GM12878 (cell line): ENCODE measurements around the gene TEF. TPM values are rescaled to one million over a fixed set of nuclear protein-coding genes. Genes with fewer than 3 reads are reported as not detected.

Experiments
- ATAC-seq: fragments of 200-7000 bp; cut with Tn5 transposase; 3 replicates; pipeline ENCODE4 v1.9.1; 2020; ENCODE audit warnings: mild to moderate bottlenecking, moderate library complexity
- BruUV-seq: library from RNA; stranded (reverse); fragments of 400-500 nt; replicated peaks from 2 replicates; lab custom pipeline; 2021; lab: Mats Ljungman, UMichigan
- CTCF ChIA-PET: fragments of 300-600 bp; sonication (Branson Sonifier 250); formaldehyde crosslinking; extraction: SDS; loops from one replicate; lab custom pipeline; 2021; ENCODE audit warnings: inconsistent platforms; lab: Yijun Ruan, JAX
- POLR2A ChIA-PET: fragments of 350-600 bp; formaldehyde crosslinking; extraction: SDS; loops from one replicate; lab custom pipeline; 2021; ENCODE audit warnings: inconsistent platforms; lab: Charles Lee
- RAD21 ChIA-PET: fragments of 300-600 bp; sonication (Branson Sonifier 250); formaldehyde crosslinking; loops from one replicate; lab custom pipeline; 2023; ENCODE audit warnings: antibody characterized with exemption; ENCODE audit not compliant: unreplicated experiment; lab: Charles Lee
- SMC1A ChIA-PET: fragments of 300-600 bp; sonication (Branson Sonifier 250); formaldehyde crosslinking; loops from one replicate; lab custom pipeline; 2023; ENCODE audit not compliant: unreplicated experiment, uncharacterized antibody; lab: Charles Lee
- DNase-seq: peaks from one replicate; pipeline ENCODE4 v3.0.0-alpha.2; 2011; ENCODE audit warnings: low read depth, low spot score
- FAIRE-seq: peaks from 3 replicates; lab custom pipeline; 2011; peaks lifted over from hg19 to GRCh38; lab: Jason Lieb, UNC
- H2AFZ ChIP-seq: 2 replicates; pipeline ENCODE4 v1.6.0; 2011; ENCODE audit warnings: low read depth, low read length, control low read depth; ENCODE audit not compliant: control insufficient read depth
- H3K27ac ChIP-seq: 2 replicates; pipeline ENCODE4 v1.5.1; 2011; ENCODE audit warnings: control low read depth; ENCODE audit not compliant: control insufficient read depth, insufficient read depth
- H3K27me3 ChIP-seq, 2 experiments: replicated peaks in 1 of 2; 2 replicates each; pipeline versions ENCODE4 v1.6.0 to v1.6.1; 2011; ENCODE audit warnings: low read length in 1 of 2; ENCODE audit not compliant: control insufficient read depth in 2 of 2, insufficient read depth in 2 of 2
- H3K36me3 ChIP-seq, 2 experiments: 2 replicates each; pipeline ENCODE4 v1.5.1; 2011; ENCODE audit warnings: low read length in 1 of 2; ENCODE audit not compliant: control insufficient read depth in 2 of 2, insufficient read depth in 2 of 2
- H3K4me1 ChIP-seq: 2 replicates; pipeline ENCODE4 v1.6.1; 2011; ENCODE audit warnings: mild to moderate bottlenecking, low read length, moderate library complexity, mixed read lengths; ENCODE audit not compliant: control insufficient read depth, insufficient read depth
- H3K4me2 ChIP-seq: 2 replicates; pipeline ENCODE4 v1.6.0; 2011; ENCODE audit warnings: control low read depth; ENCODE audit not compliant: control insufficient read depth, insufficient read depth
- H3K4me3 ChIP-seq: fragments of 200-600 bp; sonication (generic); 2 replicates; pipeline ENCODE4 v1.5.1; 2016
- H3K79me2 ChIP-seq: 2 replicates; pipeline ENCODE4 v1.6.0; 2011; ENCODE audit warnings: low read length; ENCODE audit not compliant: control insufficient read depth, insufficient read depth
- H3K9ac ChIP-seq: 2 replicates; pipeline ENCODE4 v1.8.0; 2011; ENCODE audit warnings: low read length, control low read depth, mixed read lengths; ENCODE audit not compliant: control insufficient read depth, insufficient read depth
- H3K9me3 ChIP-seq: replicated peaks from 3 replicates; pipeline ENCODE4 v1.5.1; 2011; ENCODE audit warnings: mild to moderate bottlenecking, low read length; ENCODE audit not compliant: control insufficient read depth, insufficient read depth
- H4K20me1 ChIP-seq: 2 replicates; pipeline ENCODE4 v1.6.0; 2011; ENCODE audit not compliant: control insufficient read depth, insufficient read depth
- BRCA1 ChIP-seq: IDR thresholded peaks from 2 replicates; pipeline ENCODE4 v1.6.1; 2011; ENCODE audit warnings: low read depth, low read length, improper control_type of control experiment
- CBFB ChIP-seq: IDR thresholded peaks from 2 replicates; pipeline ENCODE4 v1.6.1; 2016; ENCODE audit warnings: antibody characterized with exemption, low read depth
- CREM ChIP-seq: IDR thresholded peaks from 2 replicates; pipeline ENCODE4 v1.6.1; 2014; ENCODE audit warnings: antibody characterized with exemption, low read depth
- ETV6 ChIP-seq, 2 experiments: fragments of 450-650 bp in 1 of 2; IDR thresholded peaks in 1 of 2; conservative IDR thresholded peaks in 1 of 2; 2 replicates each; pipeline ENCODE4 v1.6.1; 2014; ENCODE audit warnings: antibody characterized with exemption in 1 of 2, borderline replicate concordance in 1 of 2, low read depth in 1 of 2, mild to moderate bottlenecking in 1 of 2, moderate library complexity in 1 of 2
- HCFC1 ChIP-seq: fragments of 150-350 bp; IDR thresholded peaks from 2 replicates; pipeline ENCODE4 v1.6.1; 2014; ENCODE audit warnings: low read length
- IKZF1 ChIP-seq: fragments of 450-650 bp; conservative IDR thresholded peaks from 2 replicates; pipeline ENCODE4 v1.6.1; 2017; ENCODE audit warnings: antibody characterized with exemption, mild to moderate bottlenecking
- NFYB ChIP-seq: IDR thresholded peaks from 2 replicates; pipeline ENCODE4 v1.6.1; 2011; ENCODE audit warnings: low read depth, mild to moderate bottlenecking, low read length, improper control_type of control experiment, moderate library complexity; ENCODE audit not compliant: insufficient read depth
- PML ChIP-seq: IDR thresholded peaks from 2 replicates; pipeline ENCODE4 v1.6.1; 2012; ENCODE audit warnings: low read length, inconsistent platforms
- POLR2AphosphoS5 ChIP-seq: IDR thresholded peaks from 2 replicates; pipeline ENCODE4 v1.6.1; 2011; ENCODE audit warnings: mild to moderate bottlenecking, low read length, inconsistent platforms
- SP1 ChIP-seq: IDR thresholded peaks from one replicate; pipeline ENCODE4 v1.6.1; 2011; ENCODE audit warnings: low read depth, low read length
- SRF ChIP-seq, 2 experiments: IDR thresholded peaks; 2 replicates each; pipeline ENCODE4 v1.6.1; 2011; ENCODE audit warnings: low read depth in 2 of 2, low read length in 2 of 2, mild to moderate bottlenecking in 1 of 2, moderate library complexity in 1 of 2
- STAT1 ChIP-seq: fragments of 450-650 bp; conservative IDR thresholded peaks from 2 replicates; pipeline ENCODE4 v1.6.1; 2014; ENCODE audit warnings: antibody characterized with exemption, mild to moderate bottlenecking
- ZNF384 ChIP-seq: IDR thresholded peaks from 2 replicates; pipeline ENCODE4 v1.6.1; 2012; ENCODE audit warnings: low read depth, mild to moderate bottlenecking, low read length, improper control_type of control experiment, borderline replicate concordance
- whole genome bisulfite sequencing: methylation state at CpG from one replicate; pipeline ENCODE4 v1.1.6; 2016; ENCODE audit warnings: low lambda C conversion rate; ENCODE audit not compliant: insufficient replicate concordance, insufficient coverage; ENCODE audit errors: missing lambda C conversion rate; 5-methylcytosine and 5-hydroxymethylcytosine counted together
- in situ Hi-C: fragments of 300-500 bp; cut with MboI; formaldehyde crosslinking; loops from 9 replicates; pipeline ENCODE4 v1.14.3; 2018; ENCODE audit warnings: mixed read lengths
- intact Hi-C: fragments of 100-400 bp; cut with micrococcal nuclease; formaldehyde crosslinking; loops from one replicate; pipeline ENCODE4 v1.14.2; 2022; ENCODE audit not compliant: unreplicated experiment
- polyA plus RNA-seq, 11 experiments: library from polyadenylated mRNA; depleted of rRNA in 4 of 11; unstranded in 6 of 11; stranded (reverse) in 5 of 11; fragments of >200 nt; fragmentation: Nextera tagmentation in 4 of 11; fragmentation: Illumina TruSeq in 1 of 11; extraction: Ambion mirVana in 4 of 11; extraction: Trizol in 1 of 11; gene quantifications; 1 replicate in 1 of 11; 2 replicates in 10 of 11; pipeline versions ENCODE4 v1.2.1 to v1.2.3, GENCODE V29; 2011 to 2016; ENCODE audit warnings: inconsistent platforms in 2 of 11, missing spikeins in 2 of 11, low read depth in 1 of 11
- total RNA-seq, 4 experiments: library from RNA; depleted of rRNA in 3 of 4; stranded (reverse); fragments of >200 nt in 3 of 4; fragmentation: Illumina TruSeq in 1 of 4; extraction: Trizol in 1 of 4; gene quantifications; 2 replicates each; pipeline versions ENCODE4 v1.2.1 to v1.2.3, GENCODE V29; 2013 to 2021
- TF ChIP-seq, protein P1 (sequence below): IDR thresholded peaks from 2 replicates; pipeline ENCODE4 v1.6.1; 2011; ENCODE audit warnings: mild to moderate bottlenecking, low read depth, low read length, moderate library complexity; ENCODE audit not compliant: insufficient replicate concordance
- TF ChIP-seq, protein P2 (sequence below): fragments of 450-650 bp; IDR thresholded peaks from 2 replicates; pipeline ENCODE4 v1.6.1; 2017; ENCODE audit warnings: mild to moderate bottlenecking, low read depth, inconsistent platforms; ENCODE audit not compliant: poor library complexity, severe bottlenecking

TEF gene
- total and polyA plus RNA-seq, 10 of the 15 experiments (the other 5 are each of a cell fraction or from before 2014, with no cell fraction given), result 0.23 to 4.9 (median 3.2) TPM

DNA sequence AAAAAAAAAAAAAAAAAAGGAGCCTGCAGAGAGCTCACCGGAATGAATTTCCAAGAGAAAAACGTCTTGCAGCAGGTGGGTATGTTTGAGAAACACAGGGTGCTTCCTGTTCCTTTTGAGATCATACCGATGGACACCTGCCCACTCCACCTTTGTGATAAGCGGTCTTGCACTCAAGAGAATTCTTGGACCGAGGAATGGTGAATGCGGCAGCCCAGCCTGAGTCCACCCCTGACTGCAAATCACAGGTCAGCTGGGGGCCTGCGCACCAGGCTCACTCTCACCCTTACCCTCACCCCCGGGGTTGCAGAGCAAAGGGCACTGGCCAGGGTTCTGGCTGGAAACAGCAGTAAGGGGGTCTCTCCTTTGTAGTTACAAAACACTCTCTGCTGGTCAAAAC, 16.8 kb upstream of the TEF start:
- H3K27me3 ChIP-seq, result peaks cover 0 to 3% of the 10 kb centered on the region in 2 experiments; a peak in 1 of 4 replicates
- no peak for ATAC-seq
- CTCF ChIA-PET, result no interaction called here
- no peak overlapping the region for H2AFZ ChIP-seq
- RAD21 ChIA-PET, result no interaction called here
- no peak overlapping the region for H3K27ac ChIP-seq
- in situ Hi-C loops, result no loop called here
- H3K4me2 ChIP-seq, result no peak overlapping the region
- no peak for FAIRE-seq
- 65% methylated on average over 8 of the region's 8 CpGs for WGBS
- H3K36me3 ChIP-seq, result no peaks in the 10 kb centered on the region
- H3K9me3 ChIP-seq, result no peaks in the 10 kb centered on the region
- H4K20me1 ChIP-seq, result no peaks in the 10 kb centered on the region
- no peak for DNase-seq
- no TSS peak for BruUV-seq
- SMC1A ChIA-PET, result interaction anchor here (0.6 to 1.5 kb wide), 2 partner anchors 11 to 75 kb away, joined by 3 read pairs; no protein-coding TSS in a partner anchor
- POLR2A ChIA-PET, result interaction anchor here (0.6 kb wide), 1 partner anchor 408 kb away, joined by 3 read pairs; no protein-coding TSS in a partner anchor
- H3K79me2 ChIP-seq, result no peaks in the 10 kb centered on the region
- TF ChIP-seq BRCA1, result no peak
- TF ChIP-seq HCFC1, result no peak
- no peak for TF ChIP-seq CBFB
- TF ChIP-seq POLR2AphosphoS5, result no peak
- TF ChIP-seq PML, result no peak
- TF ChIP-seq IKZF1, result no peak
- no peak for TF ChIP-seq SRF (IDR thresholded peaks at IDR 0.05; ENCODE audit: low read depth in 2 of 2, low read length in 2 of 2)
- TF ChIP-seq STAT1, result no peak
- intact Hi-C loops, result no loop called here
- H3K4me3 ChIP-seq, result no peak overlapping the region
- no peak overlapping the region for H3K9ac ChIP-seq
- H3K4me1 ChIP-seq, result no peaks in the 10 kb centered on the region

DNA sequence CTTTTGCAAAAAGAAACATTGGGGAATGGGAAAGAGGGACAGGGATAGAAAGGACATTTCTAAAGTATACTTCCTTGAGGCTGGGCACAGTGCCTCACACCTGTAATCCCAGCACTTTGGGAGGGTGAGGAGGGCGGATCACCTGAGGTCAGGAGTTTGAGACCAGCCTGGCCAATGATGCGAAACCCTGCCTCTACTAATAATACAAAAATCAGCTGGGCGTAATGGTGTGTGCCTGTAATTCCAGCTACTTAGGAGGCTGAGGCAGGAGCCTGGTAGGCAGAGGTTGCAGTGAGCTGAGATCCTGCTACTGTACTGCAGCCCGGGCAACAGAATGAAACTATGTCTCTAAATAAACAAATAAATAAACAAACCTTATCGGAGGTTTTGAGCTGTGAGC, 16.3 kb upstream of the TEF start:
- in situ Hi-C loops (no loop called here), intact Hi-C loops (no loop called here)
- ChIA-PET SMC1A (interaction anchor here (0.6 to 1.5 kb wide), 2 partner anchors 11 to 76 kb away, joined by 3 read pairs; no protein-coding TSS in a partner anchor), RAD21 (no interaction called here), CTCF (interaction anchor here (1.5 kb wide), 1 partner anchor 39 kb away, joined by 3 read pairs; no protein-coding TSS in a partner anchor), POLR2A (interaction anchor here (0.6 kb wide), 1 partner anchor 409 kb away, joined by 3 read pairs; no protein-coding TSS in a partner anchor)
- H3K27ac ChIP-seq, result no peak overlapping the region
- no peak for DNase-seq
- no peak for ATAC-seq
- H2AFZ ChIP-seq, result no peak overlapping the region
- FAIRE-seq, result no peak
- BruUV-seq, result no TSS peak
- H3K4me1 ChIP-seq, result no peaks in the 10 kb centered on the region
- H3K27me3 ChIP-seq, result peaks cover 0 to 3% of the 10 kb centered on the region in 2 experiments; a peak in 1 of 4 replicates
- no peaks in the 10 kb centered on the region for H4K20me1 ChIP-seq
- no peak overlapping the region for H3K4me3 ChIP-seq
- H3K4me2 ChIP-seq, result no peak overlapping the region
- WGBS, result 67% methylated on average over 5 of the region's 5 CpGs
- no peak overlapping the region for H3K9ac ChIP-seq
- H3K9me3 ChIP-seq, result no peaks in the 10 kb centered on the region
- H3K79me2 ChIP-seq, result no peaks in the 10 kb centered on the region
- H3K36me3 ChIP-seq, result no peaks in the 10 kb centered on the region
- TF ChIP-seq, protein P1, sequence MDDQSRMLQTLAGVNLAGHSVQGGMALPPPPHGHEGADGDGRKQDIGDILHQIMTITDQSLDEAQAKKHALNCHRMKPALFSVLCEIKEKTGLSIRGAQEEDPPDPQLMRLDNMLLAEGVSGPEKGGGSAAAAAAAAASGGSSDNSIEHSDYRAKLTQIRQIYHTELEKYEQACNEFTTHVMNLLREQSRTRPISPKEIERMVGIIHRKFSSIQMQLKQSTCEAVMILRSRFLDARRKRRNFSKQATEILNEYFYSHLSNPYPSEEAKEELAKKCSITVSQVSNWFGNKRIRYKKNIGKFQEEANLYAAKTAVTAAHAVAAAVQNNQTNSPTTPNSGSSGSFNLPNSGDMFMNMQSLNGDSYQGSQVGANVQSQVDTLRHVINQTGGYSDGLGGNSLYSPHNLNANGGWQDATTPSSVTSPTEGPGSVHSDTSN, result no peak
- no peak for TF ChIP-seq NFYB
- TF ChIP-seq, protein P2, sequence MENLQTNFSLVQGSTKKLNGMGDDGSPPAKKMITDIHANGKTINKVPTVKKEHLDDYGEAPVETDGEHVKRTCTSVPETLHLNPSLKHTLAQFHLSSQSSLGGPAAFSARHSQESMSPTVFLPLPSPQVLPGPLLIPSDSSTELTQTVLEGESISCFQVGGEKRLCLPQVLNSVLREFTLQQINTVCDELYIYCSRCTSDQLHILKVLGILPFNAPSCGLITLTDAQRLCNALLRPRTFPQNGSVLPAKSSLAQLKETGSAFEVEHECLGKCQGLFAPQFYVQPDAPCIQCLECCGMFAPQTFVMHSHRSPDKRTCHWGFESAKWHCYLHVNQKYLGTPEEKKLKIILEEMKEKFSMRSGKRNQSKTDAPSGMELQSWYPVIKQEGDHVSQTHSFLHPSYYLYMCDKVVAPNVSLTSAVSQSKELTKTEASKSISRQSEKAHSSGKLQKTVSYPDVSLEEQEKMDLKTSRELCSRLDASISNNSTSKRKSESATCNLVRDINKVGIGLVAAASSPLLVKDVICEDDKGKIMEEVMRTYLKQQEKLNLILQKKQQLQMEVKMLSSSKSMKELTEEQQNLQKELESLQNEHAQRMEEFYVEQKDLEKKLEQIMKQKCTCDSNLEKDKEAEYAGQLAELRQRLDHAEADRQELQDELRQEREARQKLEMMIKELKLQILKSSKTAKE, result no peak
- no peak for TF ChIP-seq ETV6 (conservative IDR thresholded peaks at IDR 0.05 in 1 of 2, IDR thresholded peaks at IDR 0.05 in 1 of 2; ENCODE audit: borderline replicate concordance in 1 of 2, low read depth in 1 of 2)
- no peak for TF ChIP-seq CREM
- no peak for TF ChIP-seq SP1
- no peak for TF ChIP-seq ZNF384
